ENCODE results near the gene BORCS6.
"Not testable (repeated sequence)": the region's sequence is repeated elsewhere in the genome, so short reads cannot be mapped to it uniquely, and the experiment has no call there.

The BORCS6 gene

DNA sequence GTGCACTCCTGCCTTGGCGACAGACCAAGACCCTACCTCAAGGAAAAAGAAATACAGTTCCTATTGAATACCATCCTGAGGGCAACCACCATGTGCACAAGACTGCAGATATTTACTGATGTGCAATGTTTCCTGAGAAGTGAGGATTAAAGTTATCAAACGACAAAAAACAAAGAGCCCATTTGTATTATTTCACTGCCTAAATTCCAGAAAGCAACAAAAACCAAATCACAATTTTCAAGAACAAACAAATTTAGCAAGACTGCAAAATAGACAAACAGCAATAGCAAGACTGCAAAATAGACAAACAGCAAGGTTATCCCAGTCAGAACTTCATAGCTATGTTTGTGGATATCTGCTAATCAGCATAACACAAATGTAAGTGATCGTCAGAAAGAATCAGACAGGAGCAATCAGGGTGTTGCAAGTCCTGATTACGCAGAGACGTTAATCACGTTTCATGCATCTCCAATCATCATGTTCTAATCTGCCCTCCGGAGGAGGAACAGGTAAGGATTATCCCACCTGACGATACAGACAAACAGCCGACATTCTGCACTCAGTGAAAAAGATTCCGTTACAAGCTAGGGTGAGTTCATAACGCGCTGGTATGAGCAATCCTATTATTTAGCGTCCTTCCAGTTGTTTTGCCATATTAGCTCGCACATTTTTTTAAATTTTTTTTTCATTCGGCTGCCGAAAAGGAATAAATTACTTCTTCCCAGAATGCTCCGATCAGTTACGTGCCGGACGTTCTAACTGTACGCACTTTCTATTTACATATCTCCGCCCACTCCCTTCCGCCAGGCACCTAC is 16.7 kb downstream of the BORCS6 start:
- DNase-seq (ENCODE audit: low read depth in 2 of 2): peak; percentile 66 to 79

DNA sequence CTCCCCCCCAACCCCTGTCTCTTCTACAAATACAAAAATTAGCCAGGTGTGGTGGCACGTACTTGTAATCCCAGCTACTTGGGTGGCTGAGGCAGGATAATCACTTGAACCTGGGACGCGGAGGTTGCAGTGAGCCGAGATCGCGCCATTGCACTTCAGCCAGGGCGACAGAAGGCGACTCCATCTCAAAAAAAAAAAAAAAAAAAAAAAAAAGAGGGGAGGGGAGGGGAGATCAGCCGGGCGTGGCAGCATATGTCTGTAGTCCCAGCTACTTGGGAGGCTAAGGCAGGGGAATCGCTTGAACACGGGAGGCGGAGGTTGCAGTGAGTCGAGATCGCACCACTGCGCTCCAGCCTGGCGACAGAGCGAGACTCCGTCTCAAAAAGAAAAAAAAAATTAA is 19.8 kb downstream of the BORCS6 start:
- DNase-seq (ENCODE audit: low read depth in 2 of 2): not testable (repeated sequence)

DNA sequence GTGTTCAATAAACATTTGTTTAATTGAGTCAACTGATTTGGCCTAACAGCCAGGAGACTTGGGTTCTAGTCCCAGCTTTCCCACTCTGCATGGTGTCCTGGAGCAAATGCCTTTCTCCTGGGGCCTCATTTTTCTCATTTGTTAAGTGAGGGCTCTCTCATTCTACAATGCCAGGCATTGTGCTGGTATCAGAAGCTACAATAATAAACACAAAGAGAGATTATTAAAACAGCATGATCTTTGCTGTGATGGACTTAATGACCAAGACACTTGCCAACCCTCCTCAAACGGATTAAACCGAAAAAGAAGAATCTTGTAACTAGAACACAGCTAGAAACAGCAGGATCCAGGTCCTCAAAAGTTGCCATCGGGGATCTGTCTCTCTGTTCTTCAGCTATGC is 22.5 kb downstream of the BORCS6 start:
- no peak for DNase-seq (ENCODE audit: low read depth in 2 of 2)

DNA sequence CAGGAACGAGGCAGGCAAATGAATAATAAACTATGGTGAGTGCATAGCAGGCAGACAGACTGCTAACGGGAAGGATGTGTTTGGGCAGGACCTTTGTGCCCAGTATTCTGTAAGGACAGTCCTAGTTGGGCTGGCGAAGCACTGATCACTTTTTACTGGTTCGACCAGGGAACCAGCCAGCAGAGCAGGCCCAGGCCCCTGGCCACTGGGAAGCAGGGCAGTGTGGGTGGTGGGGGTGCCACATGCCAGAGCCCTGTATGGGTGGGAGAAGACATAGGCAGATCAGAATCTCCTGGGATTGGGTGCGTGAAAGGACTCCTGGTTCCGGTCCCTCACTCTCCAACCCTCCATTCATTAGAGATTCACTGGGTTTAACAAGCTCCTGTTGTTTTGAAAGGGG is 23.2 kb downstream of the BORCS6 start:
- no peak for DNase-seq (ENCODE audit: low read depth in 2 of 2)

DNA sequence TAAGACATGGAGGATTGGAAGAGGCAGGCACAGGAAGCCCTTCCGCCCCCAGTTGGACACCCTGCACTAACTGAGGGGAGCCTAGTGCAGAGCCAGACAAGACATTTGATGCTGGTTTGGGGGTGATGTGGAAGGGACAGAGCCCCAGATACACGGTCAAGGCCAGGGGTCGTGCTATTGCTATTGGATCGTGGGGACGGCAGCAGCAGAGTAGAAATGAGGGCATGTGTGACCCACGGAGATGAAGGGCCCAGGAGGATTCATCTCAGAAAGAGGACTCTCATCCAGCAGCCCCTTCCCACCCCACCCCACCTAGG is 25.2 kb downstream of the BORCS6 start:
- no peak for DNase-seq (ENCODE audit: low read depth in 2 of 2)

DNA sequence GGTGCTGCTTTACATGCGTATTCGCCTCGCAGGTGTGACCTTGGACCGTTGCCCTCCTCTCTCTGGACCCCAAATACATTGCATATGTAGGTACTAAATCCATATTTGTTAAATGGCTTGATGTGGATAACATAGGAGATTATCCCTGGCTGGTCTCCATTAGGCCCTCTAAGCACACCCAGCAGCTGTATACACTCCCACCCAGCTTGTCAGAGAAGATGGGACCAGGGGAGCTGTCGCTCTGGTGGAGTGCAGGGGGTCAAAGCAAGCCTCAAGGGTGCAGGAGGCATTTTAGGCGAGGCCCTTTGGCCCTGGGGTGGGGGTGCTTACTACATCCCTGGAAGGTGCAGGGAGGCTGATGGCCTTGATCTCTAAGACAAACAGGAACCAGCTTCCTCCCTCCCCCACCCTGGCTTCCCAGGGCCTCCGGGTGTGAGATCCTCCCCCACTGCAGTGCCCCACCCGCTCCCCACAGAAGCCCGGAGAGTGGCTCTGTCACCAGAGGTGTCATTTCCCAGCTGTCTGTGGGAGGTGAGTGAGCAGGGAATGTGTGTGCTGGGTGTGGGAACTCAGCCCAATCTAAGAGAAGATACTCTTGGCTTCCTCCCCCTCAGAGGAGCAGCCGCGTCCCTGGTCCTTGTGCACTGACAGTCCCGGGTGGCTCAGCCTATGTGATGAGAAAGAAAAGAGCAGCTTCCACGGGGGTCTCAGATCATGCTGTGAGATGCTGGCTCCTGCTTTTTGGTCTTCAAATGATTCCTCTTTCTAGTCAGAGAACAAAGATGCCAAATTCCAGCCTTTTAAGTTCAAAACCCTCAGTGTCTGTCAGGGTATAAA is 25.8 kb downstream of the BORCS6 start:
- DNase-seq (ENCODE audit: low read depth in 2 of 2): peak in 1 of 2 donors; percentile 42

GRCh38 chr17:8162997-8163977 is 26.7 kb downstream of the BORCS6 start:
- DNase-seq (ENCODE audit: low read depth in 2 of 2): peak in 1 of 2 donors; percentile 63

- peak in 1 of 2 donors; percentile 61 for DNase-seq (ENCODE audit: low read depth in 2 of 2)
These were observed 27.6 kb downstream of the BORCS6 start, which contains the start of gene VAMP2 for GRCh38 chr17:8162233-8162996. TSS of gene VAMP2 (minus strand) at chr17:8162948. CDS start at chr17:8162879, 69 bp downstream.

DNA sequence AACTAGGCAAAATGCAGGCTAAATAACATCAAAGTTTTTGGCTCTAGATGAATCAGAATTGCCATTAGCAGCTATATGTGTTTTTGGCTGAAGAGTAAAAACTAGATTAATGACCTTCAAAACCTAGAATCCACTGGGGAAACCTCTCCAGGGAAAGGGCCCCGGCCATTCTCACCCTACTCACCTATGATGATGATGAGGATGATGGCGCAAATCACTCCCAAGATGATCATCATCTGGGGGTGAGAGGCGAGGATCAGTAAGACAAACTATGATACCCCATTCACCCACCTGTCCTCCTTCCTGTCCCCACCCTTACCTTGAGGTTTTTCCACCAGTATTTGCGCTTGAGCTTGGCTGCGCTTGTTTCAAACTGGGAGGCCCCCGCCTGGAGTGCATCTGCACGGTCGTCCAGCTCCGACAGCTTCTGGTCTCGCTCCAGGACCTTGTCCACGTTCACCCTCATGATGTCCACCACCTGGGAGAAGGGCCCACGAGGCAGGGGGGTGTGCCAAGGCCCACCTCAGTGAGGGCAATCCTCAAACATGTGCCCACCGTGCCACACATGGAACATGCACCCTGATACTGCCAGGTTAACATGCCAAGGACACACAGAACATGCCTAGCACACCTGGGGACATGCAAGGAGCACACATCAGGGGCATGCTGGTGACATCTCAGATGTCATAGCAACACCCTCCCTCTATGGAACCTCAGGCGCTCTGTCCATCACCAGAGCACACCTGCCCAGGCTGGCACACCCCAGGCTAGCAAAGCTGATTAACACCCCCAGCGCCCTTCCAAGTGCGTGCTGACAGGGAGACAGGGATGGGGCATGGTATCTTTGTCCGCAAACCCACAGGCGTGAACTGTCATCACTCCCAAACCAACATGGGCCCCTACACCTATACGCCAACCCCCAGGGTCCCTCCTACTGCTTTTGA is 28.4 kb downstream of the BORCS6 start:
- DNase-seq (ENCODE audit: low read depth in 2 of 2): no peak

- no peak for DNase-seq (ENCODE audit: low read depth in 2 of 2)
These were observed 29.2 kb downstream of the BORCS6 start for GRCh38 chr17:8160741-8161221.

- DNase-seq (ENCODE audit: low read depth in 2 of 2): no peak
These were observed 29.8 kb downstream of the BORCS6 start for GRCh38 chr17:8160224-8160577.

DNA sequence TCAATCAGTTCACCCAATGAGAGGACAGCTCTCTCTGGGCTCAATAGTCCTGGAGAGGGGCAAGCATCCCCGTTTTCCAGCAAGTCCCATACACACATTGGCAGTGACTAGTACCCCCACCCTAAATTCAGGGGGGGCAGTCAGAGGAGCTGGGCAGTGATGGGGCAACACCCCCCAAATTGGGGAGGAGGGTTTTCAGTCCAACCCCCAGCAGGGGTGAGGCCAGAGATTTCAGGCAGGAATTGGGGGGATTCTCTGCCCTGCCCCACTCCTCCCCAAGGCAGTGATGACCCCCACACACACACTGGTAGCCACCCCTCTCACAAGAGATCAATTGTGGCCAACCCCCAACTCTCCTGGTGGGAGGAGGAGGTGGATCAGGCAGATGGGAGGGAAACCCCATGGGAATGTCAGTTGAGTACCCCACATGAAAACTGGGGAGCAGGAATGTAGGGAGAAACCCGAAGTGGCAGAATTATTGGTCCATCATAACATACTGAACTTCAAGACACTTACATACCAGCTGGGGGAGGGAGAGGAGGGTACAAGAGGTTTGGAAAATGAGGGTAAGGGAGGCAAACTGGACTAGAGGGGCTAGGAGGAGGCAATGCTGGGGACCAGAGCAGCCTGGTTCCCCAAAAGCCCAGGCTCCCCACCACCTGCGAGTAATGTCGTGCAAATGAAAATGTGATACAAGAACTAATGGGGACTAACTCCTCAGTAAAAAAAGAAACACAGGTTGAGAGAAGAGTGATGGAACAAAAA is 30.3 kb downstream of the BORCS6 start:
- no peak for DNase-seq (ENCODE audit: low read depth in 2 of 2)

DNA sequence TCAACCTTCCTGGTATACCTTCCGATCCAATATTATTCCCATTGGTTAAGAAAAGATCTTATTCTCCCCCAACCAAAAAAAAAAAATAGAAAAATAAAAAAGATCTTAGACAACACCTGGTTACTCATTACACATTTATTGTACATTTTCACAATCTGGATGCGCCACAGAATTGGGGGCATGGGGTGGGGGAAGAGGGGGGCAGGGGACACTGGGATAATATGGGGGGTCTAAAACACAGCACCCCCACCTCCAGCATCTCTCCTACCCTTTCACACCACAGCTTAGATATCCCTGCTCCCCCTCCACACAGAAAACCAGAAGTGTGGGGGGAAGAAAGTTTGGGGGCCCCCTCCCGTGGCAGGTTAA is 31.0 kb downstream of the BORCS6 start:
- DNase-seq (ENCODE audit: low read depth in 2 of 2): no peak

DNA sequence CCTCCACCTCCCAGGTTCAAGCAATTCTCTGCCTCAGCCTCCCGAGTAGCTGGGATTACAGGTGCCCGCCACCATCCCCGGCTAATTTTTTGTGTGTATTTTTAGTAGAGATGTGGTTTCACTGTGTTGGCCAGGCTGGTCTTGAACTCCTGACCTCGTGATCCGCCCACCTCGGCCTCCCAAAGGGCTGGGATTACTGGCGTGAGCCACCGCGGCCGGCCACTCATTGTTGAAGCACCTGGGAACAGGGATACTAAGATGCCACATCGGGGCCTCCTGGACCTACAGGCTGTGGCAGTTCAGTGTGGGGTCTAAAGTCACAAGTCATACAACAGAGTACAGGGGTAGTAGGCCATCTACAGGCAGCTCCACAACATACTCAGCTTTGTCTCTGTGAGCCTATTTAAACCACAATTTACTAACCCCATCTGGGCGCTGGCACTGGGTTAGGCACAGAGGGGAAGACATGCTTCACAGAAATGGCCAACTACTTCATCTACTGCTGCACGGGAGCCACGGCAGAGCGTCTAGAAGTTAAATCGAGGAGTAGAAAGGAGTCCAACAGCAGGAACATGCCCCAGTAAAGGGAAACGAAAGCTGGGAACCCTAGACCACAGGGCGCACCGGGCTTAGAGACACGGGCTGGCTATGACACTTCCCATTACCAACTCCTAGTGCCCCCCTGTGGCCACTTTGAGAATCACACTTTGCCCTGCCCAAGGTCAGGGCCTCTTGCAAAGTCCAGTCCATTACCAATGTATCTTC is 31.5 kb downstream of the BORCS6 start:
- DNase-seq (ENCODE audit: low read depth in 2 of 2): peak; percentile 69 to 73

GRCh38 chr17:8156246-8156992 is 33.6 kb downstream of the BORCS6 start:
- peak; percentile 100 for DNase-seq (ENCODE audit: low read depth in 2 of 2)

DNA sequence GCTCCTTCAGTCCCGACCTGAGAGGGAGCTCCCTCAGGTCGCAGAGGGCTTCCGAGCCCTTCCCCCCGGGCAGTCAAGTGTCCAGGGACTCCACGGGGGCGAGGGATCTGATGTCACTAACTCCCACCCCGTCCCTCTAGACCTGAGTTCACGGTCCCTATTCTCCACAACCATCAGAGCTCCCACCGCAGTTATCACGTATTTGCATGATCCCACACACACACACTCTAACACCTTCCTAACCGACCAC is 34.1 kb downstream of the BORCS6 start:
- DNase-seq (ENCODE audit: low read depth in 2 of 2): no peak

DNA sequence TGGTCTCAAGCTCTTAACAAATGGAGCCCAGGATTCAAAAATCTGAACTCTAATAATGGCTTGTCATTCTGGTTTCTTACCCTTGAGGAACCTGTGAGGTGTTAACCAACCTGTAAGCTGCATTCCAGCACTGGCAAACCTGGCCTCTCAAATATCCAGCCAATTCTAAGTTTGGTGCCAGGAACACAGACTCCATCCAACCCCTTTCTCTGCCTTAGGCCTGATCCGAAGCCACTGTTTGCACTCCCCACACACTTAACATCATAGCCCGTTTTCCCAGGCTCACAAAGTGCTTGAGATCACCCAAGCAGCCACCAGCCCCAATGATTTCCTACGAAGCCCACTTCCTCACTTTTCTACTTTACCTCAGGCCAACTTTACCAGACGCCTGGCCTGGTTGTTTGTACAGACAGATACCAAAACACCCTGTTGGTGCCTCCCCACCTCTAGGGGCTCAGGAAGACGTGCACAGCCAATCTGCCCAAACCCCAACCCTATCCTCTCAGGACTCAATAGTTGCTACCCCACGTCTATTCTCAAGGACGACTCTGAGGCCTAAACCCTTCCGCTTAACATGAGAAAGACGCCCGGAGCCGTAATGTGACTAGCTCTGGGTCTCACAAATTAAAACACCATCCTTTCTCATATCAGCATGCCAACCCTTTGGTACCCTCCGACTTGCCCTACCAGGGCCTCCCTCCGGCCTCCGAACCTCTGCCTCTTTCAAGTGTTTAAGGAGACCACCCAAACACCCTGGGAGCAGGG is 34.6 kb downstream of the BORCS6 start:
- no peak for DNase-seq (ENCODE audit: low read depth in 2 of 2)

All from activated CD8-positive, alpha-beta memory T cell treated with anti-CD3 and anti-CD28 coated beads for 4 hours (primary cell).